H9 (cell line): Measurements from ENCODE around the gene YEATS2. TPM values are rescaled to one million over a fixed set of nuclear protein-coding genes. Genes with fewer than 3 reads are reported as not detected.
"Not testable (repeated sequence)": the region's sequence is repeated elsewhere in the genome, so short reads cannot be mapped to it uniquely, and the experiment has no call there.

Source experiments
- DNase-seq: peaks from one replicate; pipeline ENCODE4 v3.0.0-alpha.2; 2017
- H2AFZ ChIP-seq: one replicate; pipeline ENCODE4 v1.6.1; 2013; ENCODE audit warnings: mild to moderate bottlenecking, low read length, control low read depth, moderate library complexity
- H2AK5ac ChIP-seq: 2 replicates; pipeline ENCODE4 v1.6.1; 2013; ENCODE audit warnings: low read length, control low read depth, mixed read lengths; ENCODE audit not compliant: insufficient read length
- H2BK120ac ChIP-seq: one replicate; pipeline ENCODE4 v1.6.1; 2013; ENCODE audit warnings: low read depth, mild to moderate bottlenecking, low read length, control low read depth, inconsistent platforms; ENCODE audit not compliant: poor library complexity, severe bottlenecking
- H2BK12ac ChIP-seq: 2 replicates; pipeline ENCODE4 v1.6.1; 2013; ENCODE audit warnings: low read length, control low read depth, mixed read lengths, low read depth; ENCODE audit not compliant: insufficient read length
- H2BK15ac ChIP-seq: 2 replicates; pipeline ENCODE4 v1.6.1; 2013; ENCODE audit warnings: low read depth, low read length, control low read depth
- H2BK20ac ChIP-seq: one replicate; pipeline ENCODE4 v1.6.1; 2013; ENCODE audit warnings: low read depth, mild to moderate bottlenecking, low read length, control low read depth, inconsistent platforms; ENCODE audit not compliant: poor library complexity, severe bottlenecking
- H2BK5ac ChIP-seq: 2 replicates; pipeline ENCODE4 v1.6.1; 2013; ENCODE audit warnings: low read length, control low read depth, mixed read lengths; ENCODE audit not compliant: insufficient read length
- H3K14ac ChIP-seq: 2 replicates; pipeline ENCODE4 v1.6.1; 2013; ENCODE audit warnings: low read length, control low read depth; ENCODE audit not compliant: insufficient read depth
- H3K18ac ChIP-seq: 2 replicates; pipeline ENCODE4 v1.6.1; 2013; ENCODE audit warnings: low read depth, mild to moderate bottlenecking, mixed read lengths, low read length, control low read depth; ENCODE audit not compliant: insufficient read length
- H3K23ac ChIP-seq: 2 replicates; pipeline ENCODE4 v1.6.1; 2013; ENCODE audit warnings: low read length, control low read depth, mixed read lengths, low read depth; ENCODE audit not compliant: insufficient read length
- H3K23me2 ChIP-seq: 2 replicates; pipeline ENCODE4 v1.6.1; 2013; ENCODE audit warnings: low read depth, mild to moderate bottlenecking, mixed read lengths, low read length, control low read depth; ENCODE audit not compliant: insufficient read length, poor library complexity, severe bottlenecking
- H3K27ac ChIP-seq: 2 replicates; pipeline ENCODE4 v1.5.1; 2013; ENCODE audit warnings: low read length, control low read depth, mixed read lengths, low read depth; ENCODE audit not compliant: insufficient read length
- H3K27me3 ChIP-seq: 2 replicates; pipeline ENCODE4 v1.6.1; 2013; ENCODE audit warnings: low read length, control low read depth, inconsistent platforms; ENCODE audit not compliant: insufficient read depth
- H3K4ac ChIP-seq: 2 replicates; pipeline ENCODE4 v1.6.1; 2013; ENCODE audit warnings: low read depth, mild to moderate bottlenecking, control low read depth, inconsistent platforms, low read length, moderate library complexity
- H3K4me1 ChIP-seq: 2 replicates; pipeline ENCODE4 v1.6.1; 2013; ENCODE audit warnings: low read length, control low read depth, inconsistent platforms; ENCODE audit not compliant: insufficient read depth
- H3K4me2 ChIP-seq: 2 replicates; pipeline ENCODE4 v1.6.1; 2013; ENCODE audit warnings: low read length, control low read depth, mixed read lengths; ENCODE audit not compliant: insufficient read length, insufficient read depth
- H3K56ac ChIP-seq: 2 replicates; pipeline ENCODE4 v1.6.1; 2013; ENCODE audit warnings: low read depth, mild to moderate bottlenecking, mixed read lengths, low read length, control low read depth; ENCODE audit not compliant: insufficient read length
- H3K79me1 ChIP-seq: 2 replicates; pipeline ENCODE4 v1.6.1; 2013; ENCODE audit warnings: low read depth, mild to moderate bottlenecking, moderate library complexity, low read length, control low read depth, inconsistent platforms; ENCODE audit not compliant: insufficient read depth, poor library complexity, severe bottlenecking
- H3K79me2 ChIP-seq: 2 replicates; pipeline ENCODE4 v1.6.1; 2013; ENCODE audit warnings: low read length, control low read depth, inconsistent platforms; ENCODE audit not compliant: insufficient read depth
- H3K9ac ChIP-seq: 2 replicates; pipeline ENCODE4 v1.6.1; 2013; ENCODE audit warnings: low read length, control low read depth, mixed read lengths; ENCODE audit not compliant: insufficient read length; ENCODE audit errors: extremely low read depth
- H3K9me3 ChIP-seq: one replicate; pipeline ENCODE4 v1.6.1; 2013; ENCODE audit warnings: low read depth, low read length, inconsistent platforms; ENCODE audit not compliant: control insufficient read depth
- H3T11ph ChIP-seq: one replicate; pipeline ENCODE4 v1.6.1; 2013; ENCODE audit warnings: mild to moderate bottlenecking, low read length, control low read depth, inconsistent platforms
- H4K20me1 ChIP-seq: one replicate; pipeline ENCODE4 v1.6.1; 2013; ENCODE audit not compliant: control insufficient read depth, insufficient read length, insufficient read depth
- H4K5ac ChIP-seq: 2 replicates; pipeline ENCODE4 v1.6.1; 2013; ENCODE audit warnings: low read depth, mild to moderate bottlenecking, mixed read lengths, low read length, control low read depth; ENCODE audit not compliant: insufficient read length
- H4K8ac ChIP-seq: replicated peaks from 2 replicates; pipeline ENCODE4 v1.6.1; 2013; ENCODE audit warnings: low read length, control low read depth, mixed read lengths, low read depth; ENCODE audit not compliant: insufficient read length
- H4K91ac ChIP-seq: 2 replicates; pipeline ENCODE4 v1.6.1; 2013; ENCODE audit warnings: low read depth, mild to moderate bottlenecking, moderate library complexity, mixed read lengths, low read length, control low read depth; ENCODE audit not compliant: insufficient read length
- H3K27ac Mint-ChIP-seq, 3 experiments: 2 replicates in 2 of 3; 3 replicates in 1 of 3; pipeline ENCODE4 v1.8.0; 2020 to 2021; ENCODE audit warnings: mixed read lengths in 3 of 3, mild to moderate bottlenecking in 1 of 3, moderate library complexity in 1 of 3
- H3K27me3 Mint-ChIP-seq: 2 replicates; pipeline ENCODE4 v1.8.0; 2021; ENCODE audit warnings: low read depth, mild to moderate bottlenecking, moderate library complexity, mixed read lengths
- H3K36me3 Mint-ChIP-seq, 3 experiments: 2 replicates in 2 of 3; 3 replicates in 1 of 3; pipeline ENCODE4 v1.8.0; 2020 to 2021; ENCODE audit warnings: low read depth in 3 of 3, mixed read lengths in 3 of 3; ENCODE audit not compliant: insufficient read depth in 1 of 3
- H3K4me1 Mint-ChIP-seq, 2 experiments: 2 replicates each; pipeline ENCODE4 v1.8.0; 2020; ENCODE audit warnings: mixed read lengths in 2 of 2
- H3K4me3 Mint-ChIP-seq, 2 experiments: 2 replicates in 1 of 2; 3 replicates in 1 of 2; pipeline ENCODE4 v1.8.0; 2020 to 2021; ENCODE audit warnings: mild to moderate bottlenecking in 2 of 2, mixed read lengths in 2 of 2, moderate library complexity in 1 of 2
- H3K9me3 Mint-ChIP-seq, 2 experiments: 2 replicates in 1 of 2; 3 replicates in 1 of 2; pipeline ENCODE4 v1.8.0; 2020; ENCODE audit warnings: mild to moderate bottlenecking in 2 of 2, mixed read lengths in 2 of 2, moderate library complexity in 1 of 2
- WGBS: extraction: QIAGEN DNeasy Blood & Tissue Kit; methylation state at CpG from one replicate; pipeline ENCODE4 v1.1.7; 2013; ENCODE audit warnings: missing lambda C conversion rate, low lambda C conversion rate, mixed read lengths; ENCODE audit not compliant: insufficient read length; ENCODE audit errors: extremely low coverage; 5-methylcytosine and 5-hydroxymethylcytosine counted together
- total RNA-seq: library from RNA; stranded (reverse); gene quantifications from 2 replicates; pipeline ENCODE4 v1.2.1, GENCODE V29; 2021
- TF ChIP-seq, protein P1 (sequence below): fragments of 200-600 bp; sonication (generic); conservative IDR thresholded peaks from 3 replicates; pipeline ENCODE4 v1.8.0; 2021; ENCODE audit warnings: antibody characterized with exemption, mild to moderate bottlenecking

Gene YEATS2
- total RNA-seq, 1 experiment from 2014 or later = 40.3 TPM

DNA sequence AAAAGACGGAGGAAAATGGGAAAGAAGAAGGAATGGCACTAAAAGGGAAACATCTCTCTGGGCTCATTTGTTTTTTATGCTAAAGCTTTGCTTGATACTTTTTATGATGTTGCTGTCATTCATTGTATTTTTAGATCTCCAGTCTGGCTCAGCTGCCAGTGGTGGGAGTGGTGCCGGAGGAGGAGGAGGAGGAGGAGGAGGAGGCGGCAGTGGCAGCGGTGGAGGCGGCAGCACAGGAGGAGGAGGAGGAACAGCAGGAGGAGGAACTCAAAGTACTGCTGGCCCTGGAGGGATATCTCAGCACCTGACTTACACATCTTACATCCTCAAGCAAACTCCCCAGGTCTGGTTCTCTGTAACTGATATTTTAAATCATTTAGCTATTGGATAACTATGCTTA is 78.2 kb downstream of the YEATS2 start:
- Histone ChIP-seq H2BK12ac (no peak overlapping the region), H2BK5ac (no peak overlapping the region), H3K27me3 (no peaks in the 10 kb centered on the region), H3K23me2 (no peaks in the 10 kb centered on the region), H4K5ac (no peak overlapping the region), H3K18ac (no peak overlapping the region), H3K23ac (no peak overlapping the region), H2AK5ac (no peak overlapping the region), H3K4me1 (no peaks in the 10 kb centered on the region), H2BK20ac (no peak overlapping the region), H4K20me1 (no peaks in the 10 kb centered on the region), H3K56ac (no peak overlapping the region), H3K14ac (no peak overlapping the region), H3T11ph (no peak overlapping the region), H3K4ac (no peak overlapping the region), H3K79me1 (no peaks in the 10 kb centered on the region), H4K91ac (no peak overlapping the region), H3K27ac (no peak overlapping the region), H3K9me3 (no peaks in the 10 kb centered on the region), H3K79me2 (no peaks in the 10 kb centered on the region), H2BK120ac (no peak overlapping the region), H4K8ac (no peak overlapping the region), H2BK15ac (no peak overlapping the region), H3K9ac (no peak overlapping the region), H2AFZ (no peak overlapping the region), H3K4me2 (no peak overlapping the region)
- H3K4me3 Mint-ChIP-seq = no peak overlapping the region
- WGBS = no CpG with 5 or more reads among the region's 5 CpGs
- TF ChIP-seq, protein P1, sequence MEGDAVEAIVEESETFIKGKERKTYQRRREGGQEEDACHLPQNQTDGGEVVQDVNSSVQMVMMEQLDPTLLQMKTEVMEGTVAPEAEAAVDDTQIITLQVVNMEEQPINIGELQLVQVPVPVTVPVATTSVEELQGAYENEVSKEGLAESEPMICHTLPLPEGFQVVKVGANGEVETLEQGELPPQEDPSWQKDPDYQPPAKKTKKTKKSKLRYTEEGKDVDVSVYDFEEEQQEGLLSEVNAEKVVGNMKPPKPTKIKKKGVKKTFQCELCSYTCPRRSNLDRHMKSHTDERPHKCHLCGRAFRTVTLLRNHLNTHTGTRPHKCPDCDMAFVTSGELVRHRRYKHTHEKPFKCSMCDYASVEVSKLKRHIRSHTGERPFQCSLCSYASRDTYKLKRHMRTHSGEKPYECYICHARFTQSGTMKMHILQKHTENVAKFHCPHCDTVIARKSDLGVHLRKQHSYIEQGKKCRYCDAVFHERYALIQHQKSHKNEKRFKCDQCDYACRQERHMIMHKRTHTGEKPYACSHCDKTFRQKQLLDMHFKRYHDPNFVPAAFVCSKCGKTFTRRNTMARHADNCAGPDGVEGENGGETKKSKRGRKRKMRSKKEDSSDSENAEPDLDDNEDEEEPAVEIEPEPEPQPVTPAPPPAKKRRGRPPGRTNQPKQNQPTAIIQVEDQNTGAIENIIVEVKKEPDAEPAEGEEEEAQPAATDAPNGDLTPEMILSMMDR = no peak
- H3K27me3 Mint-ChIP-seq = no peaks in the 10 kb centered on the region
- no peaks in the 10 kb centered on the region for H3K4me1 Mint-ChIP-seq
- no peak overlapping the region; a peak in 1 of 7 replicates for H3K27ac Mint-ChIP-seq
- peaks cover 0 to 5% of the 10 kb centered on the region in 2 experiments; a peak in 2 of 5 replicates for H3K9me3 Mint-ChIP-seq
- no peak for DNase-seq
- peaks cover 62 to 89% (median 86%) of the 10 kb centered on the region in 3 experiments for H3K36me3 Mint-ChIP-seq

DNA sequence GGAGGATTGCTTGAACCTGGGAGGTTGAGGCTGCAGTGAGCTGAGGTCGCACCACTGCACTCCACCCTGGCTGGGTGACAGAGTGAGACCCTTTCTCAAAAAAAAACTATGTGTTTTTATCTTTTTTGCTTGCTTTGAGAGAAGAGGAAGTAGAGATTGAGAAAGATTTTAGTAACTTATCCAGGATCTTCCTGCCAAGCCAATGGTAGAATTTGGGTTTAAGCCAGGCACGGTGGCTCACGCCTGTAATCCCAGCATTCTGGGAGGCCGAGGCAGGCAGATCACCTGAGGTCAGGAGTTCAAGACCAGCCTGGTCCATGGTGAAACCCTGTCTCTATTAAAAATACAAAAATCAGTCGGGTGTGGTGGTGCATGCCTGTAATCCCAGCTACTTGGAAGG is 78.9 kb downstream of the YEATS2 start:
- not testable (repeated sequence) for H3K18ac ChIP-seq, H3K79me1 ChIP-seq, H3K23ac ChIP-seq, H4K8ac ChIP-seq, H3K9ac ChIP-seq, H3K4me3 Mint-ChIP-seq, H3K27me3 ChIP-seq, H3K4me1 Mint-ChIP-seq, H3K4ac ChIP-seq, H4K20me1 ChIP-seq, H2BK5ac ChIP-seq, H2BK15ac ChIP-seq, H4K91ac ChIP-seq, H3K9me3 ChIP-seq, H4K5ac ChIP-seq, H3K14ac ChIP-seq, H3K27me3 Mint-ChIP-seq, H3K56ac ChIP-seq, H2BK120ac ChIP-seq, H3K9me3 Mint-ChIP-seq, H2BK12ac ChIP-seq, H2AK5ac ChIP-seq, H3K79me2 ChIP-seq, H3T11ph ChIP-seq, H3K4me1 ChIP-seq, H2BK20ac ChIP-seq, H3K27ac Mint-ChIP-seq, H2AFZ ChIP-seq, DNase-seq, H3K4me2 ChIP-seq, H3K27ac ChIP-seq, H3K23me2 ChIP-seq
- H3K36me3 Mint-ChIP-seq = peaks cover 65 to 89% (median 89%) of the 10 kb centered on the region in 3 experiments
- WGBS = no CpG with 5 or more reads among the region's 5 CpGs
